Cardiac septum (tissue), 1 donor: ENCODE measurements around the gene OOSP4A. TPM values are rescaled to one million over a fixed set of nuclear protein-coding genes. Genes with fewer than 3 reads are reported as not detected.

Experiments used
- DNase-seq: peaks from one replicate; pipeline ENCODE4 v3.0.0-alpha.2; 2020; ENCODE audit warnings: low spot score
- intact Hi-C: fragments of 100-400 bp; cut with DNase I; formaldehyde crosslinking; loops from one replicate; pipeline ENCODE4 v1.14.0; 2022
- long read RNA-seq: library from polyadenylated mRNA; unstranded; transcript quantifications from one replicate; pipeline ENCODE4 v2.0.0, GENCODE V29; 2021
- total RNA-seq: library from RNA; stranded (reverse); fragmentation: NEBNext Ultra II Directional; extraction: Animal tissue kit (Norgen Biotek cat#: 25700); gene quantifications from one replicate; pipeline ENCODE4 v1.2.1, GENCODE V29; 2021
- donor health status: DM: no; HTN: no; CAD: no.

The OOSP4A gene
- total RNA-seq: not detected
- long read RNA-seq: 0 reads

DNA sequence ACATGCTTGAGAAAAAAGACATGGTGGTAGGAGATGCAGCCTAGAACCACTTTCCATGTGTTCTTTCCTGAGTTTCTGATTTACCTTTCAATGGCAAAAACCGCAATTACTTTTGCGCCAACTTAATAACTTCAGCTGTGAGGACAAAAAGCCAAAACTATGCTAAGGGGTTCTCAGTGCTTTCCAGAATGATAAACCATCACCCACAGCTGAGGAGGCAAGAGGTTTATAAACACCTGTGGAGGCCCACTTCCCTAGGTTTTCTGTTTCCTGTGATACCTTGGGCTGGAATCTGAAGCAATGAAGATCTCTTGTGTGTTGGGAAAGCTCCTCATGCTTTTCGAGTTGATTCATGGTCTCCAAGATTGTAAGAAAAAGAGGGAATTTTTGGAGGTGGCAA lies at the start of gene OOSP4A:
Gene OOSP4A, plus strand, starts transcription at position 301 of the 400 bp plus-strand sequence. Its CDS starts 0 bp downstream, at position 301.
- no peak for DNase-seq
- intact Hi-C loops: no loop called here

DNA sequence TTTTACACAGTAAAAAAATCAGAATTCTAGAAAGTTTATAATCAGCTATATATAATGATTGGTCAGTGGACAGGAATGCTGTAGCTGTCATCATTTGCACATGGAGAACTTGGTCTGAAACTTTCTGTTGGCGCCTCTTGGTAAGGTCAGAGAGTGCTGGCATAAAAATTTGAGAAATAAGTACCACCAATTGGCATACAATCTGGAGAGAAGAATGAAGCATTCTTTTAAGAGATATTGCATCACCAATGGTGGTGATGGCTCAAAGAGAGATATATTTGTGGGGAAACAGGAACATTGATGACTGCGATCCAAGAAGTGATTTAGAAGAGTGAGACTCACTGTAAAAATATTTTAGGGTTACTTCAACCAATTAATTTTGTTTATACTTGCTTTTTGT lies 45.4 kb upstream of the OOSP4A start:
- intact Hi-C loops: no loop called here
- DNase-seq: no peak

DNA sequence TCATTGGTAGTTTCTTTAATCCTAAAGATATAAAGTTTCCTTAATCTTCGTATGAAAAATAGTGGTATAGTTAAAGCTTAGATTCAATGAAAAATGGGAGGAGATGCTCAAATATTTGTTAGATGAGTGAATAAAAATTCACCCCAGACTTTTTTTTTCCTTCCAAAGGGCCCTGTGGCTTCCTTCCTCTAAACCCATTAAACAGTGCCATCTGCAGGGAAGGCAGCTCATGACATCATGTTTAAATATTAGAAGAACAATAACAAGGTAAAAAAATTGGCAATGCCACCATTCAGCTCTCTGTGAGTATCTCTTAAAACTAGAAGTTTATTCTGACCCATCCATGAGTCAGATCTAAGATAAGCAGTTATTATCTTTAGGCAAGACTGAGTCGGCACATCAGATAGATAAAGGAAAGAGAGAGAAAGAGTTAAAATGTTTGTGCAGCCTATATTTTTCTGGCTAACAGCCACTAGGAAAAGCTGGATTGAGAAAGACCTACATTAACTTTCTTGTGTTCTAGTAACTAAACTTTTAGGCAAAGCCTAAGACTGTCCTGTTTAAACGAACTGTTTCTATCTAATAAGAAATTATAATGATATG lies 44.7 kb upstream of the OOSP4A start:
- no peak for DNase-seq
- intact Hi-C loops: no loop called here

DNA sequence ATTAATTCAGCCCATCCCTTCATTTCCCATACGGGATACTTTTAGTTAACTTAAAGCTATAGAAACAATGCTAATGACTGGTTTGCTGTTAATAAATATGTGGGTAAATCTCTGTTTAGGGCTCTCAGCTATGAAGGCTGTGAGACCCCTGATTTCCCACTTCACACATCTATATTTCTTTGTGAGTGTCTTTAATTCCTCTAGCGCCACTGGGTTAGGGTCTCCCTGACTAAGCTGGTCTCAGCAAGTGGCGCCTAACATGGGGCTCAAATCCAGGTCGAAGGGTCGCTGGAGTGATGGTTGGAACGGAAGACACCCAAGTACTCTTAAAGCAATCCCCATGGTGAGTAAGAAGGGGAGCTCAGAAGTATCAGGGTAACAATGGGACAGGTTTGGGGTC lies 40.0 kb upstream of the OOSP4A start:
- no peak for DNase-seq
- intact Hi-C loops: no loop called here

DNA sequence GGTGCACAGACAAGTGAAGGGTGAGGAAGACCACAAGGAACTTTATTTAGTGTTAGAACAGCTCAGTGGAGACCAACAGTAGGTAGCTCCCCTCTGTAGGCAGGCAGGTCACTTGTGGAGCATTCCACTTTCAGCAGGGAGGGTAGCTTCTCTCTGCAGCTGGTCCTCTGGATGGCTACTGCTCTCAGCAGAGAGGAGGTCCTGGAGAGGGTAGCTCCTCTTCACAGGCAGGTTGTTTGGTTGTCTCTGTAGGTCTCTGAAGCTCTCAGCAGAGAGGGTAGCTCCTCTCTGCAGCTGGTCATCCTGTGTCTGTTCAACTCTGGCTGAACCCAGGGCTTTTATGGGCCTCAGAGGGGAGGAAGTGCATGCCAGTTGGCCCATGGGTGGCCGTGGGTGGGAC lies 32.1 kb upstream of the OOSP4A start:
- intact Hi-C loops: no loop called here
- no peak for DNase-seq

DNA sequence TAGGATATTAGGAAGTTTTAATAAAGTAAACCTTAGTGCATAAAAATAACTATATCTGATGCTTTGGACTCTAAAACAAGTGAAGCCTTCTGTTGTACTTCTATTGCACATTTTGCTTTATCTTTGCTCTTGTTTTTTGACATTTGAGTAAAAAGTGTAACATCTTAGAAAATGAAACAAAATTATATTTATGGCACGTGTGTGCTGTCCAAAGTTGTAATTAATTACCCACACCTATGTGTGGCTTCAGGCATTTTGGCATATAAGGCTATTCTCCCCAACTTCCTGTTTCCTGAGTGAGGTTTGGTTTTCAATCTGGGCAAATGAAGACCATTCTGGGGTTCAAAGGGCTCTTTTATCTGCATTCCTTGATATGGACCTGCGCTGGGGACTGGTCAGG lies 25.7 kb upstream of the OOSP4A start, which contains the start of gene OOSP1:
Gene OOSP1, plus strand, starts transcription at position 301 of the 400 bp plus-strand sequence. Its CDS starts 23 bp downstream, at position 324.
- intact Hi-C loops: no loop called here

DNA sequence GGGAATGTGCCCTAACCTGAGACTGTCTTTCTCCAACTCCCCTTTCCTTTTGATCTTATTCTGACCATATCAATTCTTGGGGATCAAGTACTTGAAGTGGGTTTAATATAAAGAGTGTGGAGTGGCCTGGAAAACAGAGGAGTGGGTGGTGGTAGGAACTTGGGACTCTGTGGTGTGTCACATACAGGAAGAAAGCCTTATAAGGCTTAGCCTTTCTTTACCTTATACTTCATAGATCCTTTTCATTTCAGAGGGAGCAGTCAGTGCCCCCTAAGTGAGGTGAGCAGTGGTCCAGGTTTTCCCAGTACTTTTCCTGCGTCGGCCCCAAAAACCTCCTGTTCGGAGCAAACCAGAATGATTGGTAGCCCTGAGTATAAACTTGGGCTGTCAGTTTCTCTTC lies 25.1 kb upstream of the OOSP4A start:
- DNase-seq: no peak
- intact Hi-C loops: no loop called here

More for the DNA sequence above, 25.7 kb upstream of the OOSP4A start, which contains the start of gene OOSP1:
- no peak for DNase-seq

DNA sequence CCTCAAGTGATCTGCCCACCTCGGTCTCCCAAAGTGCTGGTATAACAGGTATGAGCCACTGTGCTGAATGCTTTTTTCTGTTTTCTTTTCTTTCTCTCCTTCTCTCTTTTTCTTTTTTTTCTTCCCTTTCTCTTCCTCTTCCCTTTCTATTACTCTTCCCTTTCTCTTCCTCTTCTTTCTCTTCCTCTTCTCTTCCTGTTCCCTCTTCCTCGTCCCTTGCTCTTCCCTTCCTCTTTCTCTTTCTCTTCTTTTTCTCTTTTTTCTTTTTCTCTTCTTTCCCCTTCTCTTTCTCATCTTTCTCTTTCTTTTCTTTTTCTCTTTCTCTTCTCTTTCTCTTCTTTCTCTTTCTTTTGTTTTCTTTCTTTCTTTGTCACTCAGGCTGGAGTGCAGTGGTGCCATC lies 24.4 kb upstream of the OOSP4A start:
- DNase-seq: no peak
- intact Hi-C loops: no loop called here

DNA sequence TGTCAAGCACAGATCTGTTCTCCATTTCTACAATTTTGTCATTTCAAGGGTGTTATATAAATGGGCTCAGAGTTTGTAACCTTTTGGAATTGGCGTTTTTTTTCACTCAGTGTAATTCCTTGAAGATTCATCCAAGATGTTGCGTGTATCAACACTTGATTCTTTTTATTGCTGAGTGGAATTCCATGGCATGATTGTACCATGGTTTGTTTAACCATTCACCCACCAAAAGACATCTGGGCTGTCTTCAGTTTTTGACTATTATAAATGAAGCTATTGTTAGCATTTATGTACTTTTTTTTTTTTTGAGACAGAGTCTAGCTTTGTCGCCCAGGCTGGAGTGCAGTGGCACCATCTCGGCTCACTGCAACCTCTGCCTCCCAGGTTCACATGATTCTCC lies 22.7 kb upstream of the OOSP4A start:
- intact Hi-C loops: no loop called here
- DNase-seq: no peak

DNA sequence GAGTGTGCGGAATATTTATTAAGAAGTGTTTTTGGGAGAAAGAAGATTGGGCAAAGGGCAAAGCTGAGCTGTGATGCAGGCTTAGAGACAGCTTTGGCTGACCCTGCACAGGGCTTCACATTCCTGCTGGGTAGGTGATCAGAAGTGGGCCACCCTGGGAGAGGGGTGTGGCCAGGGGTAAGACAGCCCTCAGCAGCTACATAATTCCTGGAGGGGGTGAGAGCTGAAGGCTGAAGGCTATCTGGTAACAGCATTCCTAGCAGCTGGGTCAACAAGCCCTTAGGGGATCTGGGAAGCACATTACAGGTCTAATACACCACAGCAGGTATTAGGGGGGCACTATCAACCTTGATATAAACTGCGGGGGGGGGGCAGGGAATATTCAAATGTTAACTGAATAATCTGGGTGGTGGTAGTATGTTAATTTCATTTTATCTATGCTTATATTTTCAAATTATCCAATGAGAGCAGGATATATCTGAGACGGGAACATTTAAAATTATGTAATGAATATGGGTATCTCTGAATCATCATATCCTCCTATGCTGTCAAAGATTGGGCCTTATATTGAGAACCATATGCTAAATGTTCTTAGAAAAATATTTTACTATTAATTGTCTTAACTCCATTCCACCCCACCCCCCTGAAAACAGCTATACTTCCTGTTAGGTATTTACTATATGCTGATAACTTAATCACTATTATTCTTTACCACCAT lies 19.7 kb upstream of the OOSP4A start:
- intact Hi-C loops: no loop called here
- DNase-seq: no peak

DNA sequence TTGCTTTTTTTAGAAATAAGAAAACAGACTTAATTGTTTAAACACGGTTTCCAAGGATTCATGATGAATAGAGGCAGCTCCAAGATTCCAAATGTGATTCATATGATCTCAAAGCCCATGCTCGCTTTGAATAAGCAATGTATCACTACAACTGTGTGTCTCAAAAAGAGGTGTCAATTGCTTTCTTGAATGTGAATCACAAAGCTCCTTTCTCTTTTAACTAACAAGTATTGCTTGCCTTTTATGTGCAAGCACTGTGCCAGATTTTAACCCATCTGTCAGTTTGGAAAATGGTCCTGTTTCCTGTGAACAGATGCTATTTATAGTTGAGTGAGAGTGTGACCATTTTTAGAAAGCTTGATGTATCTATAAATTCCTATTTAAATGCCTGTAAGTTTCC lies 19.1 kb upstream of the OOSP4A start:
- intact Hi-C loops: no loop called here
- DNase-seq: no peak

DNA sequence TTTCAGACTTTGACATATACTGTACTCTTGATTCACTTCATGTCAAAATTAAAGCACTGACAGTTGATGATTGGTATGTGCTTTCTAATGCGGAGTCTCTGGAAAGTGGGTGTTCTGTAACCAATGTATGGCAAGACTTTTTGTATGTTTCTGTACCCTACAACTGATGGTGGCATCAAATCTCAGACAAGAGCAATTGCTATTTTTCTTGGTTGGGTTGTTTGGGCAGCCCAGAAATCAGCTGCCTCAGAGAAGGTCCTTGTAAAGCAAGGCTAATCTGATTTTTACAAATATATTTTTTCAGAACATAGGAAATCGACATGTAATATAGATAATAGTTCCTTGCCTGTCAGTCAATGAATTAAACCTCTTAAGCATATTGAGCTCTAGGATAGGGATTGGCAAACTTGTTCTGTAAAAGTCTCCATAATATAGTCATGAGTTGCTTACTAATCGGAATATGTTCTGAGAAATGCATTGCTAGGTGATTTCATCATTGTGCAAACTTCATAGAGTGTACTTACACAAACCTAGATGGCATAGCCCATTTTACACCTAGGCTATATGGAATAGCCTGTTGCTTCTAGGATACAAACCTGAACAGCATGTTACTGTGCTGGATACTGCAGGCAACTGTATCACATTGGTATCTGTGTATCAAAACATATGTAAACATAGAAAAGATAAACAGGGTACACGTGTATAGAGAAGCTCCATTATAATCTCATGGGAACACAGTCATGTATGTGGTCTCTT lies 10.2 kb upstream of the OOSP4A start:
- intact Hi-C loops: no loop called here
- DNase-seq: no peak

DNA sequence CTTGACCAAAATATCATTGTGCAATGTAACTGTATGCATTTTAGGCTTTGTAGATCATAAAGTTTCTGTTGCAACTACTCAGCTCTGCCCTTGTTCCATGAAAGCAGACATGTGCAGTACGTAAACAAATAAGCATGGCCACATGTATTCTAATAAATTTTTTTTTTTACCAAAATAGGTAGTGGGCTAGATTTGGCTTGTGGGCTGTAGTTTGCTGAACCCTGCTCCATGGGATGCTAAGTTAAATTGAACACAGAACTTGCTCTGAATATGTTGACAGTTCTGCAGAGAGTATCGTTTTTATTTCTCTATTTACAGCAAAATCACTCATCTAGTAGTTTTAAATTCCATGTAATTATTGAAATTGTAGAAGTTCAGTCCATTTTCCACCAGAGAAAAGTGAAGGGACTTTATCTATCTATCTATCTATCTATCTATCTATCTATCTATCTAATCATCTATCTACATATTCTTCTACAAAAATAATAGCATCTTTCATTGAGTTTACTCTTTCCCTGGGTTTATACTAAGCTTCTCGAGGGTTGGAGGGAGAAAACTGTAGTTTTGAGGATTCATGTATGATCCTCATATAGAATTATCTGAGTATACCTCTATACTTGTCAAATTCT lies 9.5 kb upstream of the OOSP4A start:
- intact Hi-C loops: no loop called here
- DNase-seq: no peak

DNA sequence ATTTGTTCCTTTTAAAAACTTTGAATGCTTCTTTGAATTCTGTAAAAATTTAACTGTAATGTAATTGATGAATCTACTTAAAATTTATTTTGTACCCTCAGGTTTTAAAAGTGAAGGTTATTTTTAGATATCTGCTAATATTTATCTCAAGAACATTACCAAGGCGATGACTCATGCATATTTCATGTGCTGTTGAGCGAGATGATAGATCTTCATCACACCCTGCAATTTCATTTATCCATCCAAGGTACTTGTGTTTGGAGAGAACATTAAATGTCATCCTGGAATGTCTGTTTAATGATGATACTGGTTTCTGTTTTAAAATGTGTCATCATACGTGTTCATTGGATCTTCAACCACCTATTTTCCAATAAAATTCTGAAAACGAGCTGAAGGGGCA lies 6.7 kb upstream of the OOSP4A start:
- DNase-seq: no peak
- intact Hi-C loops: no loop called here

DNA sequence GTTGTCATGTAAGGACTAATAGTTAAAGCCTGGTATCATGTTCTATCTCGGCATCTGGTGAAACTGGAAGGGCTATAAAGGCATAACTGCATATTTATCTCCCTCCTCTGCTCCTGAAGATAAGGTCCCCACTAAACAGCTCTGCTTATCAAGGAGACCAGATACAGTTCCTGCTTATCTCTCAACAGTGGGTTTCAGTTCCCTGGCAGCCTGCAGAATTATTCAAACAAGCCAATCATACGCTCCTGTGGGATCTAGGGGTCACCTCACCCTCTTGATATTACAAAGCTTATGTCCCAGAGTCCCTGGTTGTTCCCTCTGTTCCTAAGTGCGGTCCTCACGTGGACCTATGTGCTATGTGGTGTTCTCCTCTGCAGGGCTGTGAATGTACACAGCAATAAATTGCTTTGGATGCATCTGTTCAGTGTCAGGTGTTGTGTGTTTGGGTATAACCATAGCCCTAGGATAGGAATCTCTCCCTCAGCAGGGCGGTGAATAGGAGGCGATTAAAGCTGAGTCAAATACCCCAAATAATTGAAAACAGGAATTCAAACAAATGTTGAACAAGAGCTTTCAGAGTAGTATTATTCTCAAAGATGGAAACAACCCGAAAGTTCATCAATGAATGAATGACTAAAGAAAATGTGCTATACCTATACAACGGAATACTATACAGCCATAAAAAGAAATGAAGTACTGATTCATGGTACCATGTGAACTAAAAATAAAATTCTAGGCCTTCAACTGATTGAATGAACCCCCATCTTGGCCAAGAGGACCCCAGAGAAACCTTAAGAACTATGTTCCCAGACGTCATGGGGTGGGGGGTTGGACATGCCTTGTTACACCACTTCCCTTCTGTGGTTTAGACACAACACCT lies 3.1 kb upstream of the OOSP4A start:
- DNase-seq: no peak
- intact Hi-C loops: no loop called here

DNA sequence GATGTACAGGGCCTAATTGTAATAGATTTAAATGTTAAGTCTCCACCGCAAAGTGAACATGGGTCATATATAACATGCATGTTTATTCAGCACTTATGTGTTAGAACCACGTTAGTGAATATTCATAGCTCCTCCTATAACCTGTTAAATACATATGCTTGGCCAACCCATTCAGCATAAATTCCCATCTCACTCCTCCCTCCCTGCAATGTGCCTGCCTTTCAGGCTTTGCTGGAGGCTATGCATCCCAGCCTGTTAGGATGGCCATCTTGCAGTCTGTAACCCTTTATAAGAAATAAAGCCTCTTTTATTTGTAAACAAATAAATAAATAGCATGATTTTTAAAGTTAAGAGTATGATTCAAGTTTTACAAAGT lies 1.7 kb upstream of the OOSP4A start:
- intact Hi-C loops: no loop called here
- no peak for DNase-seq

DNA sequence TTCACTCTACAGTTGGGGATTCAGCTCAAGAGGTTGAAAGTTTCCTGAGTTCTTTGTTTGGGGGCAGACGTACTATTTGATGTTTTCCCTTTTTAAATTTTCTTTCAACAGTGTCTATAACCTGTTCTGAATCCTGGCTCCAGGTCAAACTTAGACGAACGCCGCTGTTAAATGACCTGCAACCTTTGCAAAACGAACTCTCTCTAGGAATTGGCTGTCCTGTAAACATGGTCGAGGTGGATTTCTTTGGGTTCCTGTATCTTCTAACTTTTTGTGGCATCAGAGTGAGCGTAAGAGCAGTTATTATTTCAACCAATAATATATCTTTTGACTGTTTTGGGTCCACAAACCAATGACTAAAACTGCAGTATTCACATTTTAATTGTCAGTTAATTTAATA lies 1.6 kb downstream of the OOSP4A start:
- DNase-seq: no peak
- intact Hi-C loops: no loop called here

DNA sequence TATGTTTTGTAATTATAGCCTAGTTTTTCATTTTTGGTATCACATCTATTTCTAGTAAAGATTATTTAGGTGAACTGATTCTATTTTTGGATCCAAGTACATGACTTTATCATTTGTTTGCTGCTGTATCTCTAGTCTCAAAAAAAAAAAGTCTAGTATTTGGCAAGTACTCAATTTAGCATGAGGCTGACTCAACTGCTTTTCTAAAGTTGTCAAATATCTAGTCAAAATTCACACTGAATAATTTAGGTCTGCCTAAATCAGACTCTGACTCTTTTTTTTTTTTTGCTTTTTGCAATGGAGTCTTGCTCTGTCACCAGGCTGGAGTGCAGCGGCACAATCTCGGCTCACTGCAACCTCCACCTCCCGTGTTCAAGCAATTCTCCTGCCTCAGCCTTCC lies 2.4 kb downstream of the OOSP4A start:
- intact Hi-C loops: no loop called here
- no peak for DNase-seq

DNA sequence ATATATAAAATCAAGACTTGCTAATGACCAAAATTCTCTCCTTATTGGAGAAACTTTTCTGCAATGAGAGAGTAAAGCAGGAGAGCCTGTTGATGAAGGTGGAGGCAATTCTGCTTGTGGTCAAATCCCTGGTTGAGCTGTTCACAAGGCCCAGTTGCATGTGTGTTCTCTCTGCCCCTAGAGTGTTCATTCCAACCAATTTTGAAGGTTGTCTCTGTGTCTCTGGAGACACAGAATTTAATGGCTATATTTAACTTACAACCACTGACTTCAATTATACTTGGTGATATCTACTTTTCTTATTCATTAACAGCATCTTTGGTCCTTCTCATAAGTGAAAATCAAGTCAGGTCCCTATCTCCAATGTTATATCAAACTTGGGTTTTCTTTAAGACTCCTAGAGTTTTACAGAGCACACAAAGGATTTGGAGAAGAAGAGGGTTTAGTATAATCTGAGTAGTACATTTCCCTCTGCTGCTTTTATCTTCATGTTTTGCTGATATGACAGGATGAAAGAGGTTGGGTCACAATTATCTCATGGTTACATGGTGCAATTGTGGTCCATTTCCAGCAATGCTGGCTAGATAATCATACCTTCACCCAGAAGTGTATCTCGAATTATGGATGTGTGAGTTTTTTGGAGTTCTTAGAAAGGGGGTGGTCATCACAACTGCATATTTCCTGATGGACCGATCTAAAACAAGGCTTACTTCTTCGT lies 4.0 kb downstream of the OOSP4A start:
- DNase-seq: no peak
- intact Hi-C loops: no loop called here
